Spleen (tissue), 11 donors: ENCODE measurements around the gene PVR. TPM values are rescaled to one million over a fixed set of nuclear protein-coding genes. Genes with fewer than 3 reads are reported as not detected.

Experiments
- DNase-seq: peaks from one replicate; pipeline ENCODE4 v3.0.0-alpha.2; 2020
- H3K27ac ChIP-seq, 8 donors: fragments of 200-600 bp; sonication (generic) in 7 of 8; 1 replicate in 4 of 8; 2 replicates in 4 of 8; pipeline versions ENCODE4 v1.5.0 to v1.8.0; 2016 to 2021; ENCODE audit warnings: inconsistent platforms in 4 of 8, mild to moderate bottlenecking in 4 of 8, moderate library complexity in 1 of 8
- H3K27me3 ChIP-seq, 7 donors: fragments of 200-600 bp; sonication (generic) in 6 of 7; replicated peaks in 1 of 7; 1 replicate in 4 of 7; 2 replicates in 3 of 7; pipeline versions ENCODE4 v1.5.0 to v1.8.0; 2016 to 2021; ENCODE audit warnings: inconsistent platforms in 3 of 7, mild to moderate bottlenecking in 1 of 7
- H3K36me3 ChIP-seq, 6 donors: fragments of 200-600 bp; sonication (generic) in 5 of 6; 1 replicate in 4 of 6; 2 replicates in 2 of 6; pipeline versions ENCODE4 v1.5.0 to v1.8.0; 2016 to 2021; ENCODE audit warnings: inconsistent platforms in 2 of 6
- H3K4me1 ChIP-seq, 6 donors: fragments of 200-600 bp; sonication (generic) in 5 of 6; 1 replicate in 3 of 6; 2 replicates in 3 of 6; pipeline versions ENCODE4 v1.5.0 to v1.8.0; 2016 to 2021; ENCODE audit warnings: inconsistent platforms in 3 of 6
- H3K4me3 ChIP-seq, 8 donors: fragments of 200-600 bp; sonication (generic) in 7 of 8; 1 replicate in 4 of 8; 2 replicates in 4 of 8; pipeline versions ENCODE4 v1.5.0 to v1.8.0; 2016 to 2021; ENCODE audit warnings: inconsistent platforms in 4 of 8, mild to moderate bottlenecking in 4 of 8, moderate library complexity in 2 of 8
- H3K9me3 ChIP-seq, 8 donors: fragments of 200-600 bp; sonication (generic) in 7 of 8; 1 replicate in 4 of 8; 2 replicates in 4 of 8; pipeline versions ENCODE4 v1.5.0 to v1.8.0; 2016 to 2021; ENCODE audit warnings: inconsistent platforms in 4 of 8
- POLR2A ChIP-seq, 3 donors: fragments of 450-650 bp; IDR thresholded peaks; one replicate each; pipeline ENCODE4 v1.5.1; 2017; ENCODE audit warnings: antibody characterized with exemption in 3 of 3, mild to moderate bottlenecking in 1 of 3
- POLR2AphosphoS5 ChIP-seq, 3 donors: sonication (generic); formaldehyde crosslinking; IDR thresholded peaks; one replicate each; pipeline ENCODE4 v1.5.1; 2017; ENCODE audit warnings: antibody characterized with exemption in 3 of 3
- WGBS, 5 donors: extraction: QIAGEN DNeasy Blood & Tissue Kit in 3 of 5; methylation state at CpG; one replicate each; pipeline versions ENCODE4 v1.1.5 to v1.1.7; 2013 to 2018; 5-methylcytosine and 5-hydroxymethylcytosine counted together
- intact Hi-C: fragments of 100-400 bp; cut with DNase I; formaldehyde crosslinking; loops from one replicate; pipeline ENCODE4 v1.15.0; 2023; ENCODE audit warnings: low total_unique reads
- polyA plus RNA-seq, 3 donors: library from polyadenylated mRNA; stranded (reverse); fragments of 200-250 nt; gene quantifications; one replicate each; pipeline ENCODE4 v1.2.1, GENCODE V29; 2013
- total RNA-seq, 7 donors: library from RNA; depleted of rRNA in 3 of 7; stranded (reverse); fragments of >200 nt in 3 of 7; fragmentation: NEBNext Ultra II Directional in 4 of 7; extraction: Animal tissue kit (Norgen Biotek cat#: 25700) in 4 of 7; gene quantifications; one replicate each; pipeline versions ENCODE4 v1.1.0 to v1.2.1, GENCODE V29; 2016 to 2021
- TF ChIP-seq, protein P1 (sequence below), 11 experiments: fragments of 200-600 bp in 7 of 11; fragments of 450-650 bp in 4 of 11; sonication (generic) in 4 of 11; IDR thresholded peaks in 8 of 11; conservative IDR thresholded peaks in 3 of 11; 1 replicate in 7 of 11; 2 replicates in 4 of 11; pipeline versions ENCODE4 v1.4.0 to v1.8.0; 2016 to 2021; ENCODE audit warnings: antibody characterized with exemption in 11 of 11, inconsistent platforms in 4 of 11, mild to moderate bottlenecking in 1 of 11
- donor health status: healthy with polysubstance abuse.
- donor health status: DM: no; HTN: no; CAD: no; lungs with moderate emphysema.
- donor health status: DM: no; HTN: no; CAD: no.
- donor health status: Bipolar disorder and iron deficiency.
- donor health status: healthy.
- donor health status: DM: no; HTN: no; CAD: no.
- donor health status: DM: yes; HTN: yes; CAD: no.

The PVR gene
- total and polyA plus RNA-seq, 10 donors = 2.0 to 18.4 (median 12.8) TPM

DNA sequence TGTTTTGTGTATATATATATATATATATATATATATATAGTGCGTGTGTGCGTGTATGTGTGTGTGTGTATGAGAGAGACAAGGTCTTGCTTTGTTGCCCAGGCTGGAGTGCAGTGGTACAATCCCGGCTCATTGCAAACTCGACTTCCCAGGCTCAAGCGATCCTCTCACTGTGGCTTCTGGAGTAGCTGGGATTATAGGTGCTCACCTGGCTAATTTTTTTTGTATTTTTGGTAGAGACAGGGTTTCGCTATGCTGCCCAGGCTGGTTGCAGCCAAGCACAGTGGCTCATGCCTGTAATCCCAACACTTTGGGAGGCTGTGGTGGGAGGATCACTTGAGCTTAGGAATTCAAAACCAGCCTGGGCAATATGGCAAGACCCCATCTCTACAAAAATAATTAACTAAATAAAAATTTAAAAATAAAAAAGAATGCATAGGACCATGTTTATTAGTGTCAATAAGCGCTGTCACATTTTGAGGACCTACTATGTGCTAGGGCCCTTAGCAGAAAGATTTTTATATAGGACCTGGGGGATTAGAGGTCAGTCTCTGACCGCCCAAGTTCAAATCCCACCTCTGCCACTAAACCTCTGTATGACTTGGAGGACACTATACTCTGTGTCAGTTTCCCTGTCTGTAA lies 1.8 kb downstream of the PVR start:
- no peak overlapping the region for H3K27ac ChIP-seq
- no peak overlapping the region for H3K4me3 ChIP-seq

DNA sequence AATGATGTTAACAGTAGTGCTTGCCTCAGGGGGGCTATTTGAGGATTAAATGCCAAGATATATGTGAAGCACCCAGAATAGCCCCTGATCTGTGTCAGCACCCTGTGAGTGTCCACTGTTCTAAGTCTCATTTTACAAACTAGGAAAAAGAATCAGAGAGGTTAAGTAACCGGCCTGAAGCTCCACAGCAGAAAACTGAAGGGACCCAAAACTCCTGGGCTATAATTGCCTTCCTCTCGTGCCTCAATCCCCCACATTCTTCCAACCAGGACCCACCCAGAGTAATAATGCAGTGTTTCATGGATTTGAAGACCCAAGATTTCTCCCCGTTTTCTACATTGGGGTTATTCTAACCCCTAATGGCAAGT lies 2.3 kb downstream of the PVR start:
- TF ChIP-seq, protein P1, sequence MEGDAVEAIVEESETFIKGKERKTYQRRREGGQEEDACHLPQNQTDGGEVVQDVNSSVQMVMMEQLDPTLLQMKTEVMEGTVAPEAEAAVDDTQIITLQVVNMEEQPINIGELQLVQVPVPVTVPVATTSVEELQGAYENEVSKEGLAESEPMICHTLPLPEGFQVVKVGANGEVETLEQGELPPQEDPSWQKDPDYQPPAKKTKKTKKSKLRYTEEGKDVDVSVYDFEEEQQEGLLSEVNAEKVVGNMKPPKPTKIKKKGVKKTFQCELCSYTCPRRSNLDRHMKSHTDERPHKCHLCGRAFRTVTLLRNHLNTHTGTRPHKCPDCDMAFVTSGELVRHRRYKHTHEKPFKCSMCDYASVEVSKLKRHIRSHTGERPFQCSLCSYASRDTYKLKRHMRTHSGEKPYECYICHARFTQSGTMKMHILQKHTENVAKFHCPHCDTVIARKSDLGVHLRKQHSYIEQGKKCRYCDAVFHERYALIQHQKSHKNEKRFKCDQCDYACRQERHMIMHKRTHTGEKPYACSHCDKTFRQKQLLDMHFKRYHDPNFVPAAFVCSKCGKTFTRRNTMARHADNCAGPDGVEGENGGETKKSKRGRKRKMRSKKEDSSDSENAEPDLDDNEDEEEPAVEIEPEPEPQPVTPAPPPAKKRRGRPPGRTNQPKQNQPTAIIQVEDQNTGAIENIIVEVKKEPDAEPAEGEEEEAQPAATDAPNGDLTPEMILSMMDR (IDR thresholded peaks at IDR 0.05 in 8 of 11, conservative IDR thresholded peaks at IDR 0.05 in 3 of 11) = no peak
- TF ChIP-seq POLR2AphosphoS5 (IDR thresholded peaks at IDR 0.05) (no peak), POLR2A (IDR thresholded peaks at IDR 0.05) (no peak)
- Histone ChIP-seq H3K27me3 (peaks cover 0 to 32% (median 9%) of the 10 kb centered on the region in 7 donors), H3K27ac (no peak overlapping the region), H3K9me3 (no peaks in the 10 kb centered on the region), H3K36me3 (peaks cover 0 to 28% (median 9%) of the 10 kb centered on the region in 6 donors), H3K4me3 (no peak overlapping the region), H3K4me1 (peaks cover 0 to 59% (median 27%) of the 10 kb centered on the region in 6 donors)
- intact Hi-C loops = no loop called here
- DNase-seq = no peak
- WGBS, 5 donors = 78 to 95% (median 91%) methylated on average over 3 of the region's 3 CpGs

More for the DNA sequence above, 1.8 kb downstream of the PVR start:
- Histone ChIP-seq H3K4me1 (peaks cover 0 to 59% (median 27%) of the 10 kb centered on the region in 6 donors), H3K27me3 (peaks cover 0 to 32% (median 9%) of the 10 kb centered on the region in 7 donors), H3K36me3 (peaks cover 0 to 23% (median 5%) of the 10 kb centered on the region in 6 donors), H3K9me3 (no peaks in the 10 kb centered on the region)
- TF ChIP-seq, protein P1 (IDR thresholded peaks at IDR 0.05 in 8 of 11, conservative IDR thresholded peaks at IDR 0.05 in 3 of 11) = no peak
- no peak for TF ChIP-seq POLR2AphosphoS5 (IDR thresholded peaks at IDR 0.05)
- no peak for TF ChIP-seq POLR2A (IDR thresholded peaks at IDR 0.05)
- peak; percentile 10 for DNase-seq
- intact Hi-C loops = no loop called here
- 77 to 94% (median 83%) methylated on average over 8 of the region's 8 CpGs for WGBS, 5 donors

DNA sequence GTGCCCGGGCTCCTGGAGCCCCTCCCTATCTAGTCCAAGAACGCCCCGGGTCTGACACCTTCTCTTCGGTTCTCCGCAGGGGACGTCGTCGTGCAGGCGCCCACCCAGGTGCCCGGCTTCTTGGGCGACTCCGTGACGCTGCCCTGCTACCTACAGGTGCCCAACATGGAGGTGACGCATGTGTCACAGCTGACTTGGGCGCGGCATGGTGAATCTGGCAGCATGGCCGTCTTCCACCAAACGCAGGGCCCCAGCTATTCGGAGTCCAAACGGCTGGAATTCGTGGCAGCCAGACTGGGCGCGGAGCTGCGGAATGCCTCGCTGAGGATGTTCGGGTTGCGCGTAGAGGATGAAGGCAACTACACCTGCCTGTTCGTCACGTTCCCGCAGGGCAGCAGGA lies 3.4 kb downstream of the PVR start:
- DNase-seq = peak; percentile 52
- Histone ChIP-seq H3K4me3 (no peak overlapping the region), H3K27ac (peak overlapping the region in 4 of 8 donors; percentile 27 to 53 (median 40)), H3K9me3 (no peaks in the 10 kb centered on the region), H3K4me1 (peaks cover 0 to 55% (median 27%) of the 10 kb centered on the region in 6 donors), H3K36me3 (peaks cover 0 to 39% (median 16%) of the 10 kb centered on the region in 6 donors), H3K27me3 (peaks cover 0 to 28% (median 9%) of the 10 kb centered on the region in 7 donors)
- intact Hi-C loops = no loop called here
- WGBS, 5 donors = 74 to 96% (median 87%) methylated on average over 28 to 31 of the region's 31 CpGs
- TF ChIP-seq, protein P1 (IDR thresholded peaks at IDR 0.05 in 8 of 11, conservative IDR thresholded peaks at IDR 0.05 in 3 of 11) = no peak
- no peak for TF ChIP-seq POLR2AphosphoS5 (IDR thresholded peaks at IDR 0.05)
- no peak for TF ChIP-seq POLR2A (IDR thresholded peaks at IDR 0.05)

DNA sequence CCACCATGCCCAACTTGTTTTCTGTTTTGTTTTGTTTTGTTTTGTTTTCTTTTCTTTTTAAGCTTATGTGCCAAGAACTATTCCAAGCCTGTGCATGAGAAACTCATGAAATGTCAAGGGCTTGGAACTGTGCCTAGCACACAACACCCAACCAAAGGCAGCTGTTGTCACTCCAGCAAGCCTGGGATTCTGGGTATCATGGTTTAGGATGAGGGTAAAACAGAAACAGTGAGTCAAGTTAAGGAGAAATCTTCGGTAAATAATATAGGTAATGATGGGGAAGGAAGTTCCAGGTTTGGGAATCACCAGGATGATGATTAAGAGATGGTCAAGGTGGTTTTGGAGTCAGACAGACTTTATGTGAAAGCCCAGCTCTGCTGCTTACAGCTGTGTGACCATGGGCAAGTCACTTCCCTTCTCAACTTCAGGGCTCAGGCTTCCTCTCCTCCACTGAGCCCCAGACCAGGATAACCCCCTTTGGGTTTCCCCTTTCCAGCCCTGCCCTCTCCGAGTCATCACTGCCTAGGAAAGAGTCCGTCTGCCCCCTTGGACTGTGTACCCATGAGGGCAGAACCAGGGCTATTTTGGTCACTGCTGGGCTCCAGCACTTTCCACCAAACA lies 5.0 kb downstream of the PVR start:
- DNase-seq = peak; percentile 18
- H3K36me3 ChIP-seq = peaks cover 0 to 55% (median 19%) of the 10 kb centered on the region in 6 donors
- 53 to 72% (median 62%) methylated on average over 3 of the region's 3 CpGs for WGBS, 5 donors

More for the DNA sequence above, 5.0 kb downstream of the PVR start:
- H3K9me3 ChIP-seq = no peaks in the 10 kb centered on the region
- peaks cover 0 to 46% (median 21%) of the 10 kb centered on the region in 6 donors for H3K4me1 ChIP-seq
- no peak overlapping the region for H3K4me3 ChIP-seq
- intact Hi-C loops = no loop called here
- peak overlapping the region in 5 of 8 donors; percentile 5 to 48 (median 39) for H3K27ac ChIP-seq
- TF ChIP-seq POLR2AphosphoS5 (IDR thresholded peaks at IDR 0.05) (no peak), POLR2A (IDR thresholded peaks at IDR 0.05) (no peak)
- TF ChIP-seq, protein P1 (IDR thresholded peaks at IDR 0.05 in 8 of 11, conservative IDR thresholded peaks at IDR 0.05 in 3 of 11) = no peak
- H3K27me3 ChIP-seq = peaks cover 0 to 21% (median 7%) of the 10 kb centered on the region in 7 donors
